Measurements from ENCODE around the gene BRD2.

BRD2 gene

GRCh38 chr6:33001685-33002084 lies 33.3 kb downstream of the BRD2 start:
- no peak for DNase-seq

GRCh38 chr6:33004940-33005339 lies 36.5 kb downstream of the BRD2 start:
- no peak for DNase-seq

- DNase-seq: no peak
Observed at GRCh38 chr6:33007831-33008400, 39.5 kb downstream of the BRD2 start.

- peak in 1 of 2 experiments; percentile 30 for DNase-seq
Observed at GRCh38 chr6:33008944-33009861, 40.8 kb downstream of the BRD2 start, which contains the start of gene HLA-DOA. Gene HLA-DOA, minus strand, starts transcription at chr6:33009591.

GRCh38 chr6:33010356-33010755 lies 42.0 kb downstream of the BRD2 start:
- no peak for DNase-seq

- DNase-seq: no peak
Observed at GRCh38 chr6:33013608-33014007, 45.2 kb downstream of the BRD2 start.

GRCh38 chr6:33014841-33015634 lies 46.6 kb downstream of the BRD2 start:
- DNase-seq: peak in 1 of 2 experiments; percentile 34

- DNase-seq: no peak
Observed at GRCh38 chr6:33015798-33016197, 47.4 kb downstream of the BRD2 start.

- no peak for DNase-seq
Observed at GRCh38 chr6:33017018-33017417, 48.6 kb downstream of the BRD2 start.

GRCh38 chr6:33017694-33018353 lies 49.4 kb downstream of the BRD2 start:
- no peak for DNase-seq

- no peak for DNase-seq
Observed at GRCh38 chr6:33018418-33018817, 50.0 kb downstream of the BRD2 start.

GRCh38 chr6:33018904-33019303 lies 50.5 kb downstream of the BRD2 start:
- DNase-seq: peak; percentile 36 to 48

GRCh38 chr6:33019372-33019771 lies 51.0 kb downstream of the BRD2 start:
- no peak for DNase-seq

- no peak for DNase-seq
Observed at GRCh38 chr6:33021917-33022316, 53.5 kb downstream of the BRD2 start.

GRCh38 chr6:33023536-33023935 lies 55.1 kb downstream of the BRD2 start:
- no peak for DNase-seq

- DNase-seq: no peak
Observed at GRCh38 chr6:33024521-33024920, 56.1 kb downstream of the BRD2 start.

- DNase-seq: no peak
Observed at GRCh38 chr6:33028220-33028849, 59.9 kb downstream of the BRD2 start.

GRCh38 chr6:33029328-33030184 lies 61.2 kb downstream of the BRD2 start:
- DNase-seq: peak in 1 of 2 experiments; percentile 25

GRCh38 chr6:33030245-33030644 lies 61.9 kb downstream of the BRD2 start:
- DNase-seq: no peak
